ENCODE results near the gene C1orf115.
"Not testable (repeated sequence)": the region's sequence is repeated elsewhere in the genome, so short reads cannot be mapped to it uniquely, and the experiment has no call there.

C1orf115 gene

GRCh38 chr1:220717800-220718640, 27.9 kb downstream of the C1orf115 start:
- in situ Hi-C loops (cut with HindIII; ENCODE audit: low sequenced_read_pairs) = no loop called here

GRCh38 chr1:220721266-220721665, 31.1 kb downstream of the C1orf115 start:
- in situ Hi-C loops (cut with HindIII; ENCODE audit: low sequenced_read_pairs) = not testable (repeated sequence)

- in situ Hi-C loops (cut with HindIII; ENCODE audit: low sequenced_read_pairs) = no loop called here
Measured at GRCh38 chr1:220726634-220727033, 36.5 kb downstream of the C1orf115 start.

- in situ Hi-C loops (cut with HindIII; ENCODE audit: low sequenced_read_pairs) = no loop called here
Measured at GRCh38 chr1:220727519-220727918, 37.4 kb downstream of the C1orf115 start.

GRCh38 chr1:220730486-220730885, 40.3 kb downstream of the C1orf115 start:
- in situ Hi-C loops (cut with HindIII; ENCODE audit: low sequenced_read_pairs) = no loop called here

GRCh38 chr1:220732137-220732536, 42.0 kb downstream of the C1orf115 start:
- in situ Hi-C loops (cut with HindIII; ENCODE audit: low sequenced_read_pairs) = no loop called here

GRCh38 chr1:220732621-220733020, 42.5 kb downstream of the C1orf115 start:
- in situ Hi-C loops (cut with HindIII; ENCODE audit: low sequenced_read_pairs) = no loop called here

- in situ Hi-C loops (cut with HindIII; ENCODE audit: low sequenced_read_pairs) = no loop called here
Measured at GRCh38 chr1:220733086-220733601, 43.0 kb downstream of the C1orf115 start.

GRCh38 chr1:220734571-220735326, 44.6 kb downstream of the C1orf115 start:
- in situ Hi-C loops (cut with HindIII; ENCODE audit: low sequenced_read_pairs) = no loop called here

GRCh38 chr1:220736283-220736682, 46.1 kb downstream of the C1orf115 start:
- in situ Hi-C loops (cut with HindIII; ENCODE audit: low sequenced_read_pairs) = not testable (repeated sequence)

- in situ Hi-C loops (cut with HindIII; ENCODE audit: low sequenced_read_pairs) = no loop called here
Measured at GRCh38 chr1:220741349-220741748, 51.2 kb downstream of the C1orf115 start.

GRCh38 chr1:220741825-220742224, 51.7 kb downstream of the C1orf115 start:
- in situ Hi-C loops (cut with HindIII; ENCODE audit: low sequenced_read_pairs) = no loop called here

- in situ Hi-C loops (cut with HindIII; ENCODE audit: low sequenced_read_pairs) = no loop called here
Measured at GRCh38 chr1:220742520-220742919, 52.4 kb downstream of the C1orf115 start.

- in situ Hi-C loops (cut with HindIII; ENCODE audit: low sequenced_read_pairs) = no loop called here
Measured at GRCh38 chr1:220746851-220747250, 56.7 kb downstream of the C1orf115 start.

- in situ Hi-C loops (cut with HindIII; ENCODE audit: low sequenced_read_pairs) = no loop called here
Measured at GRCh38 chr1:220747437-220748088, 57.4 kb downstream of the C1orf115 start.

- in situ Hi-C loops (cut with HindIII; ENCODE audit: low sequenced_read_pairs) = no loop called here
Measured at GRCh38 chr1:220748089-220748934, 58.1 kb downstream of the C1orf115 start, which contains the start of gene MTARC2. Gene MTARC2 (plus strand): TSS chr1:220748322. CDS start chr1:220748532, 210 bp downstream.

Data from DLD1 (cell line).